ENCODE results near the gene KYAT1. TPM values are rescaled to one million over a fixed set of nuclear protein-coding genes. Genes with fewer than 3 reads are reported as not detected.
"Not testable (repeated sequence)": the region's sequence is repeated elsewhere in the genome, so short reads cannot be mapped to it uniquely, and the experiment has no call there.

KYAT1 gene
- total RNA-seq, 2 experiments from 2014 or later, result 10.1 to 10.9 TPM

DNA sequence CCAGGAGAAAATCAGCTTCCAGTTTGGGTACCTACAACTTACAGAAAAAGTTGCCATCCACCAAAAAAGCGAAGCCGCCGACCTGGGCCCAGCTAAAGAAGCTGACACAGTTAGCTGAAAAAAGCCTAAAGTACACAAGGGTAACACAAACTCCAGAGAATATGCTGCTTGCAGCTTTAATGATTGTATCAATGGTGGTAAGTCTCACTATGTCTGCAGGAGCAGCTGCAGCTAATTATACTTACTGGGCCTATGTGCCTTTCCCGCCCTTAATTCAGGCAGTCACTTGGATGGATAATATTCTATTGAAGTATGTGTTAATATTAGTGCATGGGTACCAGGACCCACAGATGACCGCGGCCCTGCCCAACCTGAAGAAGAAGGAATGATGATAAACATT lies 27.3 kb downstream of the KYAT1 start:
- POLR2A ChIA-PET, CTCF ChIA-PET: not testable (repeated sequence)

GRCh38 chr9:128852646-128853045 lies 29.1 kb downstream of the KYAT1 start:
- CTCF ChIA-PET, result interaction anchor here (0.6 to 1.8 kb wide), 2 partner anchors 75 to 163 kb away, joined by 5 to 6 read pairs; no protein-coding TSS in a partner anchor
- POLR2A ChIA-PET, result not testable (repeated sequence)

DNA sequence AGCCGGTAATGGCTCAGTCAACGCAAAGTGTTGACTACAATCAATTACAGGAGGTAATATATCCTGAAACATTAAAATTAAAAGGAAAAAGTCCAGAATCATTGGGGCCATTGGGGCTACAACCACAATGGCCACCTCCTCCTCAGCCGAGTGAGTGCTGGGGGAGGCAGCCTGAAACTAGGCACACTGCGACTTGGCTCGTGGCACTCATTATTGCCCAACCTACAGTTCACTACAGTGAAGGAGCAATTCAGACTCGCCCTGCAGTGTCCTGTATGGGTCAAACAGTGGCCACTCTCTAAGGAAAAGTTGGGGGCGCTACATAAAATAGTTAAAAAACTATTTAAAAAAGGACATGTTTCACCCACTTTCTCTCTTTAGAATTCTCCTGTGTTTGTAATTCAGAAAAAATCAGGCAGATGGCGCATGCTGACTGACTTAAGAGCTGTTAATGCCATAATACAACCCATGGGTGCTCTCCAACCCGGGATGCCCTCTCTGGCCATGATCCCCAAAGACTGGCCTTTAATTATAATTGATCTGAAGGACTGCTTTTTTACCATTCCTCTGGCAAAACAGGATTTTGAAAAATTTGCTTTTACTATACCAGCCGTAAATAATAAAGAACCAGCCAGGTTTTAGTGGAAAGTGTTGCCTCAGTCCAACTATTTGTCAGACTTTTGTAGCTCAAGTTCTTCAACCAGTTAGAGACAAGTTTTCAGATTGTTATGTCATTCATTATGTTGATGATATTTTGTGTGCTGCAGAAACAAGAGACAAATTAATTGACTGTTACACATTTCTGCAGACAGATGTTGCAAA lies 29.8 kb downstream of the KYAT1 start:
- POLR2A ChIA-PET, result not testable (repeated sequence)
- CTCF ChIA-PET, result interaction anchor here (0.7 to 1.8 kb wide), 2 partner anchors 76 to 538 kb away, joined by 3 to 6 read pairs; no protein-coding TSS in a partner anchor

DNA sequence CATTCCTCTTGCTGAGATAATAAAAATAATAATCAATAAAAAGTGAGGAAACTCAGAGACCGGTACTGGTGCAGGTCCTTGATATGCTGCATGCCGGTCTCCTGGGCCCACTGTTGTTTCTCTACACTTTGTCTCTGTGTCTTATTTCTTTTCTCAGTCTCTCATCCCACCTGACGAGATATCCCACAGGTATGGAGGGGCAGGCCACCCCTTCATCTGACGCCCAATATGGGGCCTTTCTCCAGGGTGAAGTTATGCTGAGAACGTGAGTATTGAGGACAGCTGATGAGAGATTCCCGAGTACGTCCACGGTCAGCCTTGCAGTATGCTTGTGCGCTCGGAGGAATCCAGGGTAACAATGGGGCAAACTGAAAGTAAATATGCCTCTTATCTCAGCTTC lies 30.7 kb downstream of the KYAT1 start:
- CTCF ChIA-PET, result interaction anchor here (1.8 kb wide), 1 partner anchor 77 kb away, joined by 6 read pairs; no protein-coding TSS in a partner anchor
- POLR2A ChIA-PET, result not testable (repeated sequence)

DNA sequence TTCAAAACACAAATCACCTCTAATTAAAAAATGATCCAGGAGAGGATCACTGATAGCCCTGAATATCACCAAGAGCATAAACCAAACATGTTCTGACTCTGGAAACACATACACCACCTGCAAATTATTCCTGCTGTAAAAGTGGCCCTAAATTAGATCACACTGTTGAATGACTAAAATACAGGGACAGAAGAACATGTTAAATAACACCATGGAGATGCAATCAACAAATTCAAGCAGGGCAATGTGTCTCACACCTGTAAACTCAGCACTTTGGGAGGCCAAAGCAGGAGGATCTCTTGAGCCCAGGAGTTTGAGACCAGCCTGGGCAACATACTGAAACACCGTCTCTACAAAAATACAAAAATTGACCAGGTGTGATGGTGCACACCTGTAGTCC lies 33.9 kb downstream of the KYAT1 start:
- ChIA-PET CTCF (no interaction called here), POLR2A (no interaction called here)

DNA sequence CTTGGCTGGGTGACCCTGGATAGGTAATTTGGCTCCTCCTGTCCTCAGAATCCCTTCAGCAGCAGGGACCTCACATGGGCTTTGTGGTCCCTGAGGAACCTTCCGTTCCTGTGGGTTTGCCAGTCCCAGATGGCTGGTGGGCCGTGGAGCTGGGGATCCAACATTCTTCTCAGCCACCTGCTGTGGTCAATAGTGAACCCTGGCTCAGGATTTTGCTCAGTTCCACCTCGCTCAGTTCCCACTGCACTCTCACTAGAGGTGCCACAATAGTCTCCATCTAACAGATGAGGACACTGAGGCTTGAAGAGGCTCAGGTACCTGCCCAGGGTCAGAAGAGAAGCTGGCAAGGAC lies 35.1 kb downstream of the KYAT1 start:
- CTCF ChIA-PET, result no interaction called here
- POLR2A ChIA-PET, result no interaction called here

GRCh38 chr9:128845186-128845931 lies 36.4 kb downstream of the KYAT1 start:
- ChIA-PET CTCF (no interaction called here), POLR2A (no interaction called here)

DNA sequence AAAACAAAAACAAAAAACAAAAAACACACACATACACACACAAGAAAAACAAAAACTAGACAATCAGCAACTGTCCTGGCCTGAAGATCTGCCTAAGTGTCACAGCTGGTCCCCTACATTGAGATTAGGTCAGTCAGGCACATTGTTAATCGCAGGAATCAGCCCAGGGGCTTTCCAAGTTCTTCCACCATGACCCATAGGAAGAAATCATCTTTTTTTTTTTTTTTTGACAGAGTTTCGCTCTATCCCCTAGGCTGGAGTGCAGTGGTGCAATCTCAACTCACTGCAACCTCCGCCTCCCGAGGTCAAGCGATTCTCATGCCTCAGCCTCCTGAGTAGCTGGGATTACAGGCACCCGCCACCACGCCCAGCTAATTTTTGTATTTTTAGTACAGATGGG lies 38.6 kb downstream of the KYAT1 start:
- CTCF ChIA-PET, result interaction anchor here (0.7 kb wide), 1 partner anchor 1375 kb away, joined by 4 read pairs; no protein-coding TSS in a partner anchor
- POLR2A ChIA-PET, result not testable (repeated sequence)

DNA sequence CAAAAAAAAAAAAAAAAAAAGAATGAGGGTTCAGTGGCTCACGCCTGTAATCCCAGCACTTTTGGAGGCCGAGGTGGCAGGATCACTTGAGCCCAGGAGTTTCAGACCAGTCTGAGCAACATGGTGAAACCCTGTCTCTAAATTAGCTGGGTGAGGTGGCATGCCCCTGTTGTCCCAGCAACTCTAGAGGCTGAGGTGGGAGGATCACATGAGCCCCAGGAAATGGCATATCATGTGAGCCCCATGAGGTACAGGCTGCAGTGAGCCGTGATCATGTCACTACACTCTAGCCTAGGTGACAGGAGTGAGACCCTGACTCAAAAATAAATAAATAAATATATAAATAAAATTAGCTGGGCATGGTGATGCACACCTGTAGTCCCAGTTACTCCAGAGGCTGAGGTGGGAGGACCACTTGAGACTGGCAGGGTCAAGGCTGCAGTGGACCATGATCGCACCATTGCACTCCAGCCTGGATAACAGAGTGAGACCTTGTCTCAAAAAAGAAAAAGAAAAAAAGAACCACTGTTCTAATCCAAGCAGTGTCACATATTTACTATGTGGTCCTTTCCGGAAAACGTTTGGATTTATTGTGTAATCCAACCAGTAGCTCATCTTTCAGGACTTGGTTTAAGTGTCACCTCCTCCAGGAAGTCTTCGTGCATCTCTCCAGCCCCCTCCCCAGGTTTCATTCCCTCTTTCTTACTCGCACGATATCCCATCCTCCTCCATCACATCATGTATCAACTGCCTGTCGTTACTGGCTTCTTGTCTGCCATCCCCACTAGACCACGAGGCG lies 39.9 kb downstream of the KYAT1 start:
- ChIA-PET CTCF (interaction anchor here (0.7 kb wide), 2 partner anchors 89 to 859 kb away, joined by 3 to 4 read pairs; no protein-coding TSS in a partner anchor), POLR2A (interaction anchor here (0.9 kb wide), 1 partner anchor 12 kb away, joined by 3 read pairs; the partner anchor contains the start of gene SPOUT1)

- ChIA-PET POLR2A (no interaction called here), CTCF (interaction anchor here (0.8 kb wide), 1 partner anchor 23 kb away, joined by 4 read pairs; the partner anchor contains the start of gene ENDOG)
Measured at GRCh38 chr9:128840524-128840923, 41.2 kb downstream of the KYAT1 start.

GRCh38 chr9:128838338-128838737 lies 43.4 kb downstream of the KYAT1 start:
- ChIA-PET POLR2A (no interaction called here), CTCF (interaction anchor here (0.6 to 1.8 kb wide), 2 partner anchors 20 to 146 kb away, joined by 5 to 6 read pairs; partner anchors contain the start of gene ENDOG)

DNA sequence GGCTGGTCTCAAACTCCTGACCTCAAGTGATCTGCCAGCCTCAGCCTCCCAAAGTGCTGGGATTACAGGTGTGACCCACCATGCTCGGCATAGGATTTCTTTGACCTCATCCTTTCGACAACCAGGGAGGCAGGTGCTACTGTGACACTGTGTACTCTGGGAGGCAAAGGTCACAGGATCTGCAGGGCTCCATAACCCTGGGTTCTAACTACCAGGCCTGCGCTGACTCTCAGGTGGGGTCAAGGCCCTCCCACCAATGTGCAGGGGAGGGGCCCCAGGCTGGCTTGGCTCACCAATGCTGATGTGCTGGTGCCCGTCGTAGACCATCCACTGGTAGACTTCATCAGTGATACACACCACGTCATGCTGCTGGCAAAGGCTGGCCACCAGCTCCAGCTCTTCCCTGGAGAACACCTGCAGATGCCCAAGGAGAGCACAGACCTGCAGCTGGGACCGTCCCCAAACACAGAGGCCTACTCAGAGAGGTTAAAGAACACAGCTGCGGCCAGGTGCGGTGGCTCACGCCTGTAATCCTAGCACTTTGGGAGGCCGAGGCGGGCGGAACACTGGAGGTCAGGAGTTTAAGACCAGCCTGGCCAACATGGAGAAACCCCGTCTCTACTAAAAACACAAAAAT lies 45.1 kb downstream of the KYAT1 start:
- CTCF ChIA-PET, result no interaction called here
- POLR2A ChIA-PET, result no interaction called here

DNA sequence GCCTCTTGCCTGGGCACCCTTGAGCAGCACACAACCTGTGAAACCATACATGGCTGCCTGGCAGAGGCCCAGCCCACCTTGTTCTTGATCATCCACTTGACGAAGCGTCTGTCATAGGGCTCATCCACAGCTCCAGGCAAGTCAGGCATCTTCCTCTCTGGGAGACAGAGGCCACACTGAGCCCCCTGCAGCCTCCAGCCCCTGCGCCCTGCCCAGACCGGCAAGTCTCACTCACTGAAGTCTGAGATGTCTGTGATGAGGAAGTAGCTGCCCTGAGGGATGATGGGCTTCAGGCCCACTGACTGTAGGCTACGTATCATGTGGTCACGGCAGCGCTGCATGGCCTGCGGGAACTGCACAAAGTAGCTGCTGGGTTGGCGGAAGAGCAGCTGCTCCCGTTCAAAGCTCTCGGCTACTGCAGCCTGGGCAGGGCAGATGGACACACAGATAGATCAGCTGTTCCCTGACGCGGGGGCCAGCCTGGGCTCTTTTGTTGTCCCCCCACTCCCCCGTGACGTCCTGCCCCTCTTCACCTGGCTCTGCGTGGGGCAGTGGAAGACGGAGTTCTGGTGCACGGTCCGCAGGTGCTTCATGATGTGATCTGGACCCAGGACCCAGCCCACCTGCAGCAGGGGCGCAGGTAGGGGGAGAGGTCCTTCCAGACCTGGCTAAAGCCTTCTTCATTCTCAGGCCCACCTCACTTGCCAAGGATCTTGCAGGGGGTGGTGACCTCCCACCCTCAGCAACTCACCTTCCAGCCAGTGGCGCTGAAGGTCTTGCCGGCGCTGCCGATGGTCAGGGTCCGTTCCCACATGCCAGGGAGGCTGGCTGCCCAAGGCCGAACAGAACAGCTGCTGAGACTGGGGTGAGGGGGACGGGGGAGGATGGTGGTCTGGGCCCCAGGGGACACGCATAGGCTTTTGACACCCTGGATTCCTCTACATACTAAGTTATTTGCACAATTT lies 46.2 kb downstream of the KYAT1 start:
- POLR2A ChIA-PET, result interaction anchor here (0.7 kb wide), 1 partner anchor 10 kb away, joined by 8 read pairs; no protein-coding TSS in a partner anchor
- CTCF ChIA-PET, result no interaction called here

DNA sequence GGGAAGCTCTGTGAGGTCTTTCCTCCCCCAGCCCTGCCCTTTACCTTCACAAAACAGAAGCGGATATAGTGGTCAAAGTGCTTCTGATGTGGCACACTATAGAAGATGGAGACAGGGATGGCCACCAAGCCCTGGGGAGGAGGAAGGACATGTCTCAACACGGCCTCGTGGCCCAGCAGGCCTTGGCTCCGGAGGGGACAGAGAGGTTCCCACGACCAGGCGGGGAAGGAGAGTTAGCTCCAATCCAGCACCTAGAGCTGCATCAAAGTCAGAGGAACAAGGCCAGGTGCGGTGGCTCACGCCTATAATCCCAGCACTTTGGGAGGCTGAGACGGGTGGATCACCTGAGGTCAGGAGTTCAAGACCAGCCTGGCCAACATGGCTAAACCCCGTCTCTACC lies 48.1 kb downstream of the KYAT1 start:
- POLR2A ChIA-PET, result no interaction called here
- CTCF ChIA-PET, result no interaction called here

DNA sequence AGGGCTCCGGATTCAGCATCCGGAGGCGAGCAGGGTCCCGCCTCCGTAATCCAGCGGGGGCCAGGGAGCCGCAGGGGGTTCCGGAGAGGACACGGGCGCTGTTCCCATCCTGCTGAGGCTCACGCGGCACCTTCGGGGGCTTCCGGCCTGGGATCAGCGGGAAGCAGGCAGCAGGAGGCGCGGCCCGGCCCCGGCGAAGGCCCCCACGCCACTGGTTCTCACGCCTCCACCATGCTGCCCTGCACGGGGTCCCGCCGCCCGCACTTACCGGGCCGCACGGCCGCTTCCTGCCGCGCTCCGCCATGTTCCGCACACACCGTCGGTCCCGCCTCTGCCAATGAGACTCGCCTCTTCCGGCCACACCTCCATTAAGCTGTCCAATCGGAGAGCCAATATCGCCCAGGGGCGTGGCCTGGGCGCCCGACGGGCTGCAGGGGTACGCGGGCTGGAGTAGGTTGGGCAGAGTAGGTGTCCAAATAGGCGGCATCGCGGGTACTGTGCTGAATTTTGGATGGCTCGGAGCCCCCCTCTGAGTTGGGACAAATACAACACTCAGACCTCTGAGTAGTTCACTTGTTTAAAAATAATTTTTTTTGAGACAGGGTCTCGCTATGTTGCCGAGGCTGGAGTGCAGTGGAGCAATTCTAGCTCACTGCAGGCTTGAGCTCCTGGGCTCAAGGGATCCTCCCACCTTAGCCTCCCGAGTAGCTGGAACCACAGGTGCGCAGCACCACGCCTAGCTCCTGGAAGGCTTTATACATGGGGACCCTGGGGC lies 52.1 kb downstream of the KYAT1 start, which contains the start of gene SPOUT1:
TSS of gene SPOUT1 (minus strand) at position 318 of the 775 bp plus-strand sequence. CDS start at position 304, 14 bp downstream.
- POLR2A ChIA-PET, result interaction anchor here (0.6 to 1.3 kb wide), 5 partner anchors 11 to 1017 kb away, joined by 3 to 26 read pairs (median 3); partner anchors contain the start of genes DOLK, ENDOG and NUP188
- CTCF ChIA-PET, result interaction anchor here (0.7 to 1.5 kb wide), 3 partner anchors 10 to 245 kb away, joined by 3 to 11 read pairs (median 3); partner anchors contain the start of gene ENDOG

GRCh38 chr9:128828719-128829452 lies 52.9 kb downstream of the KYAT1 start:
- ChIA-PET POLR2A (interaction anchor here (0.9 to 1.5 kb wide), 3 partner anchors 10 to 144 kb away, joined by 3 to 26 read pairs (median 5); partner anchors contain the start of gene ENDOG), CTCF (interaction anchor here (1.3 kb wide), 1 partner anchor 11 kb away, joined by 11 read pairs; the partner anchor contains the start of gene ENDOG)
